ENCODE results near the gene NRCAM. TPM values are rescaled to one million over a fixed set of nuclear protein-coding genes. Genes with fewer than 3 reads are reported as not detected.
"Not testable (repeated sequence)": the region's sequence is repeated elsewhere in the genome, so short reads cannot be mapped to it uniquely, and the experiment has no call there.

NRCAM gene
- polyA plus RNA-seq, 3 donors from 2014 or later: not detected

DNA sequence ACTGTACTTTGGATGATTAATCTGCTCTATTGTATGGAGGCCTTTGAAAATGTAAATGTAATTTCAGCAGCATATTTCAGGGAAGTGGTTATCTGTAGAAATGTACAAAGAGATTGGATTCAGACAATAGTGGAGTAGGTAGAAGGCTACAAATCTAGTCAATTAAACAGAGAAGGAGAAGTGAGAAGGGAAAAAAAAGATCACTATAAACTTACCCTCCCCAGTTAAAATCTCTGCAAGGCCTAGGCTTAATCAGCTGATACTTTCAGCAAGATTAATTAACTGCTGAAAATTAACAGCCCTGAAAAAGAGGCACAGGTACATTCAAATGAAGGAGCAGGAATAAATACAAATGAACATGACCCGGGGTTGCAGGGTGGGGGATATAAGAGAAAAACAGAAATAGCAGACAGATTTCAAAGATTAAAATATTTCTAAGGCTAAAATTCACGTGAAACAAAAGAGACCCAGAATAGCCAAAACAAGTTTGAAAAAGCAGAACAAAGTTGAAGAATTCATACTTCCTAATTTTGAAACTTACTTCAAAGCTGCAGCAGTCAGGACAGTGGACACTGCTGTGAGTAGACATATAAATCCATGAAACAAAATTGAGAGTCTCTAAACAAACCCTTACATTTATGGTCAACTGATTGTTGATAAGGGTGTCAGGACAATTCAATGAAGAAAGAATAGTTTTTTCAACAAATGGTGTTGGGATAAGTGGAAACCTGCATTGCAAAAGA is 96.0 kb downstream of the NRCAM start:
- Mint-ChIP-seq H3K9me3 (peaks cover 0 to 7% (median 4%) of the 10 kb centered on the region in 6 donors), H3K27ac (no peak overlapping the region), H3K36me3 (no peaks in the 10 kb centered on the region), H3K27me3 (ENCODE audit: low read depth in 3 of 3) (peaks cover 0 to 3% (median 0%) of the 10 kb centered on the region in 3 donors), H3K4me1 (no peaks in the 10 kb centered on the region), H3K4me3 (no peak overlapping the region)
- no peak for DNase-seq

- Mint-ChIP-seq H3K36me3 (no peaks in the 10 kb centered on the region), H3K27ac (no peak overlapping the region), H3K27me3 (ENCODE audit: low read depth in 3 of 3) (peaks cover 0 to 3% (median 0%) of the 10 kb centered on the region in 3 donors), H3K4me1 (no peaks in the 10 kb centered on the region), H3K4me3 (no peak overlapping the region), H3K9me3 (peaks cover 0 to 7% (median 4%) of the 10 kb centered on the region in 6 donors)
- no peak for DNase-seq
Observed at GRCh38 chr7:108358553-108358952, 97.7 kb downstream of the NRCAM start.

- Mint-ChIP-seq H3K27ac (no peak overlapping the region), H3K4me3 (no peak overlapping the region), H3K9me3 (peaks cover 0 to 6% (median under 1%) of the 10 kb centered on the region in 6 donors), H3K27me3 (ENCODE audit: low read depth in 3 of 3) (peaks cover 0 to 1% (median 0%) of the 10 kb centered on the region in 3 donors), H3K36me3 (no peaks in the 10 kb centered on the region), H3K4me1 (no peaks in the 10 kb centered on the region)
- DNase-seq: no peak
Observed at GRCh38 chr7:108351729-108352131, 104.5 kb downstream of the NRCAM start.

DNA sequence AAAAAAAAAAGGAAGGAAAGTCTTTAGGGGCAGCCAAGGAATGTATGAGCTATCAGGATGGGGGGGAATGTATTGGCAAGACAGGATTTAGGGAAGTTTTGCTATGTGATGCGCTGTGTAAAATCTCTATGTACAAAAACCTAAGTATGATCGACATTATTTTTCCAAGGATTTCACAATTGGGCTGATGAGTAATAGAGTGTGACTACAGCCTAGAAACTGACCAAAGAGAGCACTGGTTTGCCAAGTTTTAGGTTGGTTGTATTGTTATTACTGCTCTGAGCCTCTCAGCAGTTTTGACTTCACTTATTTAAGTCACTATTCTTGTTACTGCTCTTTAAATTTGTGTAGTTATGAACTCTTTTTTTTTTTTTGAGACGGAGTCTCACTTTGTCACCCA is 107.3 kb downstream of the NRCAM start:
- Mint-ChIP-seq H3K4me3 (no peak overlapping the region), H3K9me3 (peaks cover 0 to 6% (median 0%) of the 10 kb centered on the region in 6 donors), H3K27me3 (ENCODE audit: low read depth in 3 of 3) (peaks cover 0 to 3% (median 0%) of the 10 kb centered on the region in 3 donors), H3K4me1 (no peaks in the 10 kb centered on the region), H3K27ac (no peak overlapping the region), H3K36me3 (no peaks in the 10 kb centered on the region)
- DNase-seq: no peak

DNA sequence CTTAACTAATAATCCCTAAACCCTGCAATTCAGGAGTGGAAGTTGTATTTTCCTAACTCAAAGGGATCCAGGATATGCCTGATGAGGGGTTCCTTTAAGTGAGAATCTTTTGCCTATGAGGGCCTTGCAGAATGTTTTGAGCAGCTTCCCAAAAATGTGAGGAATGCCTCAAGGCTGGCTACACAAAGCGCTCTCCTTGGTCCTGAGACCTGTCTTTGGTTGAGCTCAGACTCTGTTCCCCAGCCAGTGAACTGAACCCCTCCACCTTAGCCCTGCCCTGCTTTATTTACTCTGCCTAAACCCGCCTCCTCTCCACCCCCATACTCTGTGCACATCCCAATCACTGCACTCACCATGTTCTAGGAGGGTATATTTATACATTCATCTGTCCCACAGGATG is 108.6 kb downstream of the NRCAM start:
- no peak overlapping the region for H3K4me3 Mint-ChIP-seq
- H3K27ac Mint-ChIP-seq: no peak overlapping the region
- no peak for DNase-seq
- no peaks in the 10 kb centered on the region for H3K4me1 Mint-ChIP-seq
- H3K36me3 Mint-ChIP-seq: no peaks in the 10 kb centered on the region
- H3K27me3 Mint-ChIP-seq (ENCODE audit: low read depth in 3 of 3): peaks cover 0 to 3% (median 0%) of the 10 kb centered on the region in 3 donors
- H3K9me3 Mint-ChIP-seq: peaks cover 0 to 6% (median 0%) of the 10 kb centered on the region in 6 donors

GRCh38 chr7:108345710-108346336 is 110.4 kb downstream of the NRCAM start:
- Mint-ChIP-seq H3K27me3 (ENCODE audit: low read depth in 3 of 3) (peaks cover 0 to 3% (median 0%) of the 10 kb centered on the region in 3 donors), H3K9me3 (peaks cover 0 to 6% (median 0%) of the 10 kb centered on the region in 6 donors), H3K4me1 (no peaks in the 10 kb centered on the region), H3K36me3 (no peaks in the 10 kb centered on the region), H3K4me3 (no peak overlapping the region), H3K27ac (no peak overlapping the region)
- DNase-seq: no peak

GRCh38 chr7:108340856-108341411 is 115.3 kb downstream of the NRCAM start:
- peaks cover 0 to 4% (median under 1%) of the 10 kb centered on the region in 6 donors for H3K9me3 Mint-ChIP-seq
- no peak overlapping the region for H3K4me3 Mint-ChIP-seq
- H3K27me3 Mint-ChIP-seq (ENCODE audit: low read depth in 3 of 3): peaks cover 2 to 3% (median 2%) of the 10 kb centered on the region in 3 donors
- H3K4me1 Mint-ChIP-seq: no peaks in the 10 kb centered on the region
- no peaks in the 10 kb centered on the region for H3K36me3 Mint-ChIP-seq
- DNase-seq: no peak
- H3K27ac Mint-ChIP-seq: no peak overlapping the region

DNA sequence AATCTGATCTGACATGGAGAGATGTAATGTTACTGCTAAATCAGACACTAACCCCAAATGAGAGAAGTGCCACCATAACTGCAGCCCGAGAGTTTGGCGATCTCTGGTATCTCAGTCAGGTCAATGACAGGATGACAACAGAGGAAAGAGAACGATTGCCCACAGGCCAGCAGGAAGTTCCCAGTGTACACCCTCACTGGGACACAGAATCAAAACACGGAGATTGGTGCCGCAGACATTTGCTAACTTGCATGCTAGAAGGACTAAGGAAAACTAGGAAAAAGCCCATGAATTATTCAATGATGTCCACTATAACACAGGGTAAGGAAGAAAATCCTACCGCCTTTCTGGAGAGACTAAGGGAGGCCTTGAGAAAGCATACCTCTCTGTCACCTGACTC is 115.8 kb downstream of the NRCAM start:
- H3K4me1 Mint-ChIP-seq, H3K4me3 Mint-ChIP-seq, H3K9me3 Mint-ChIP-seq: not testable (repeated sequence)

GRCh38 chr7:108335269-108335918 is 120.8 kb downstream of the NRCAM start:
- Mint-ChIP-seq H3K27me3 (ENCODE audit: low read depth in 3 of 3) (peaks cover 0 to 3% (median 2%) of the 10 kb centered on the region in 3 donors), H3K27ac (no peak overlapping the region), H3K36me3 (no peaks in the 10 kb centered on the region), H3K4me1 (no peaks in the 10 kb centered on the region), H3K4me3 (no peak overlapping the region), H3K9me3 (peaks cover 0 to 4% (median 1%) of the 10 kb centered on the region in 6 donors)
- no peak for DNase-seq

More for the DNA sequence above, 115.8 kb downstream of the NRCAM start:
- not testable (repeated sequence) for H3K27ac Mint-ChIP-seq; DNase-seq; H3K27me3 Mint-ChIP-seq (ENCODE audit: low read depth in 3 of 3); H3K36me3 Mint-ChIP-seq

GRCh38 chr7:108332937-108333336 is 123.3 kb downstream of the NRCAM start:
- H3K27me3 Mint-ChIP-seq (ENCODE audit: low read depth in 3 of 3): peaks cover 0 to 3% (median 2%) of the 10 kb centered on the region in 3 donors
- H3K4me3 Mint-ChIP-seq: no peak overlapping the region
- no peak for DNase-seq
- H3K4me1 Mint-ChIP-seq: no peaks in the 10 kb centered on the region
- peaks cover 0 to 2% (median under 1%) of the 10 kb centered on the region in 6 donors for H3K9me3 Mint-ChIP-seq
- no peak overlapping the region for H3K27ac Mint-ChIP-seq
- no peaks in the 10 kb centered on the region for H3K36me3 Mint-ChIP-seq

DNA sequence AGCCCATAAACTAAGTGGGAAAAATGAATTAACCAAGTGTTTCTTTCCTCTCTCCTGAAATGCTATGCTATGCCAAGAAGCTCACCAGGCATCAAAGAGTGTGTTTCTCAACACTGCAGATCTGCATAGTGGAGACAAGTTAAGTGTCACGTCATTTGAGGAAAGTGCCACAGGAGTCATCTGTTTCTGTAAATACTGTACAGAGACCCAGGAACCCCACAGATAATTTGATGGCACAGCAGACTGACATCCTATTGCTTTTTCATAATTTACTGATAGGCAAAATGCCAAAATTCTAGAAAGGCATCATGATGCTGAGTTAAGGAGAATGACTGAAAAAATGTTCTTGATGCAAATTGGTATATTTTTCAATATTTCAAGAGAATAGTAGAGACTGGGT is 124.3 kb downstream of the NRCAM start:
- Mint-ChIP-seq H3K27me3 (ENCODE audit: low read depth in 3 of 3) (peaks cover 0 to 3% (median 0%) of the 10 kb centered on the region in 3 donors), H3K27ac (no peak overlapping the region), H3K36me3 (no peaks in the 10 kb centered on the region), H3K9me3 (peaks cover 0 to 1% (median 0%) of the 10 kb centered on the region in 6 donors), H3K4me3 (no peak overlapping the region), H3K4me1 (no peaks in the 10 kb centered on the region)
- no peak for DNase-seq

DNA sequence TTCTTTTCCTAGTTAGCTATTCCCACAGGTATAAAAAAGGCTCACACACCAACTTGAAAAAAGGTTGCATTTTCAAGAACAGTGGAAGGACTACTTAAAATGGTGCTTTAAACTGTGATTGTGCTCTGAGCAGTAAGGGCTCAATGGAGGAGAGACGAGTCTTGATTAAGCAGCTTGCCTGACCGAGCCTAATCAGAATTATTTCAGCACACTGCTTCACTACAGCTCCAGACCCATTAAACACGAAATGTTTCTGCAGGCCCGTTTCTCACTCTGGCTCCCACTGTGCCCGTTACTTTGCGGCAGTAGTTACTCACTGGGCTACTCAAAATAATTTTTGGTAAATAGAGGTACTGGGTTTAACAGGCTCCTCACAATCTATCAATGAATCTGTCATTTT is 126.0 kb downstream of the NRCAM start:
- Mint-ChIP-seq H3K4me1 (no peaks in the 10 kb centered on the region), H3K9me3 (peaks cover 0 to 1% (median 0%) of the 10 kb centered on the region in 6 donors), H3K27me3 (ENCODE audit: low read depth in 3 of 3) (no peaks in the 10 kb centered on the region), H3K4me3 (no peak overlapping the region), H3K27ac (no peak overlapping the region), H3K36me3 (no peaks in the 10 kb centered on the region)
- no peak for DNase-seq

- Mint-ChIP-seq H3K27ac (no peak overlapping the region), H3K4me1 (no peaks in the 10 kb centered on the region), H3K4me3 (no peak overlapping the region), H3K36me3 (no peaks in the 10 kb centered on the region), H3K9me3 (peaks cover 0 to 1% (median 0%) of the 10 kb centered on the region in 6 donors), H3K27me3 (ENCODE audit: low read depth in 3 of 3) (no peaks in the 10 kb centered on the region)
- DNase-seq: no peak
Observed at GRCh38 chr7:108329514-108329913, 126.7 kb downstream of the NRCAM start.

GRCh38 chr7:108328174-108328651 is 128.0 kb downstream of the NRCAM start:
- Mint-ChIP-seq H3K27me3 (ENCODE audit: low read depth in 3 of 3) (peaks cover 0 to 2% (median 0%) of the 10 kb centered on the region in 3 donors), H3K4me1 (no peaks in the 10 kb centered on the region), H3K4me3 (no peak overlapping the region), H3K9me3 (no peaks in the 10 kb centered on the region), H3K27ac (no peak overlapping the region), H3K36me3 (no peaks in the 10 kb centered on the region)
- no peak for DNase-seq
